A549 treated with RU486 at 1 μM for 4 hours (cell line): ENCODE measurements around the gene KLK10. TPM values are rescaled to one million over a fixed set of nuclear protein-coding genes. Genes with fewer than 3 reads are reported as not detected.

Experiments used
- total RNA-seq: library from RNA; stranded (reverse); fragments of 200-300 nt; extraction: Qiagen RNA extraction; gene quantifications from 5 replicates; pipeline ENCODE4 v1.2.3, GENCODE V29; 2022; ENCODE audit warnings: low read depth

The KLK10 gene
- total RNA-seq = 0.19 to 0.73 TPM (median 0.29 TPM) in 5 replicates

DNA sequence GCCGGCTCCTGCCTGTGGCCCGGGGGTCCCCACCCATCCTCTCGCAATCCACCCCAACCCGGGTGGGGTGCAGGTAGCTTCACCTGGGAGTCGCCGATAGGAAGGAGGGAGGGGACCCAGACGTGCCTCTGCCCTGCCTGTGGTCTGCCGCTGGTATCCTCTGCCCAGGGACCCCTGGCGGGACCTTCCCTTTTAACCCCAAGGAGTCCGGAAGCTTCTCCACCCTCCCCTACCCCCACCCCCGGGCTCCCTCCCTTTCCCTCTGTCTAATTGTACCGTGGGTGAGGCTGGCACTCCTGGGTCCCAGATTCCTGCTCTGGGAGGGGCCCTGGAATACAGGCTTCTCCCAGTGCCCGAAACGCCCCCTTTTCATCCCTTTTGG, at the start of gene KLK10:
TSS of gene KLK10 (minus strand) at position 166 of the 382 bp plus-strand sequence. CDS start 579 bp downstream, outside the sequence.

GRCh38 chr19:51064534-51065220, 45.2 kb upstream of the KLK10 start, which contains the start of gene KLK13:
KLK13 (minus strand) TSS chr19:51065092; CDS start chr19:51065067, 25 bp downstream.

GRCh38 chr19:51034704-51035103, 15.2 kb upstream of the KLK10 start, which contains the start of gene KLK12:
KLK12 (minus strand) TSS chr19:51035002; CDS start chr19:51034621, 381 bp downstream.

GRCh38 chr19:51026554-51026831, 7.0 kb upstream of the KLK10 start, which contains the start of gene KLK11:
KLK11 (minus strand) TSS chr19:51026616; CDS start chr19:51025631, 985 bp downstream.

GRCh38 chr19:51001515-51001914, 18.0 kb downstream of the KLK10 start, which contains the start of gene KLK8:
KLK8 (minus strand) TSS chr19:51001604; CDS start chr19:51001167, 437 bp downstream.

GRCh38 chr19:50983625-50984292, 35.8 kb downstream of the KLK10 start, which contains the start of gene KLK7:
KLK7 (minus strand) TSS chr19:50983917; CDS start chr19:50982399, 1,518 bp downstream.

GRCh38 chr19:50969413-50969760, 50.1 kb downstream of the KLK10 start, which contains the start of gene KLK6:
KLK6 (minus strand) TSS chr19:50969591; CDS start chr19:50968104, 1,487 bp downstream.

Other genes with a start within 250 kb of the KLK10 start
- gene GPR32, start 249.2 kb downstream of the KLK10 start, total RNA-seq = not detected in 5 replicates
- not detected in 5 replicates for gene ACP4, start 229.3 kb downstream of the KLK10 start, total RNA-seq
- gene KLK1, start 195.9 kb downstream of the KLK10 start, total RNA-seq = 0.08 TPM in 1 of 5 replicates, not detected in the others
- not detected in 5 replicates for gene KLK15, start 186.1 kb downstream of the KLK10 start, total RNA-seq
- gene KLK3, start 164.8 kb downstream of the KLK10 start, total RNA-seq = not detected in 5 replicates
- gene KLK2, start 146.3 kb downstream of the KLK10 start, total RNA-seq = 0.06 to 0.62 TPM in 2 of 5 replicates, not detected in the others
- gene KLK4, start 108.3 kb downstream of the KLK10 start, total RNA-seq = 0.43 TPM in 1 of 5 replicates, not detected in the others
- not detected in 5 replicates for gene KLK5, start 66.7 kb downstream of the KLK10 start, total RNA-seq
- 0.17 to 1.4 TPM (median 0.23 TPM) in 5 replicates for gene KLK6, start 50.1 kb downstream of the KLK10 start, total RNA-seq
- gene KLK7, start 35.8 kb downstream of the KLK10 start, total RNA-seq = not detected in 5 replicates
- gene KLK8, start 18.1 kb downstream of the KLK10 start, total RNA-seq = not detected in 5 replicates
- gene KLK11, start 6.9 kb upstream of the KLK10 start, total RNA-seq = not detected in 5 replicates
- not detected in 5 replicates for gene KLK12, start 15.3 kb upstream of the KLK10 start, total RNA-seq
- gene KLK13, start 45.4 kb upstream of the KLK10 start, total RNA-seq = 0.15 to 0.29 TPM in 2 of 5 replicates, not detected in the others
- gene KLK14, start 63.2 kb upstream of the KLK10 start, total RNA-seq = 0.16 to 0.92 TPM (median 0.39 TPM) in 5 replicates
- 5.5 to 18.1 TPM (median 16.9 TPM) in 5 replicates for gene CTU1, start 88.7 kb upstream of the KLK10 start, total RNA-seq
- gene SIGLEC9, start 105.2 kb upstream of the KLK10 start, total RNA-seq = not detected in 5 replicates
- gene SIGLEC7, start 122.6 kb upstream of the KLK10 start, total RNA-seq = not detected in 5 replicates
- 0.02 to 0.14 TPM (median 0.09 TPM) in 3 of 5 replicates, not detected in the others for gene CD33, start 205.4 kb upstream of the KLK10 start, total RNA-seq
- gene SIGLECL1, start 231.4 kb upstream of the KLK10 start, total RNA-seq = not detected in 5 replicates